Activated CD4-positive, alpha-beta T cell treated with anti-CD3 and anti-CD28 coated beads, Interleukin-2, amount 10 ng/mL, durations not matched to agents 24 days and 14 days (primary cell): ENCODE measurements around the gene HACD3. TPM values are rescaled to one million over a fixed set of nuclear protein-coding genes. Genes with fewer than 3 reads are reported as not detected.
A peak's percentile ranks its signal among the peaks of the same experiment; 100 is the strongest.

Source experiments
- DNase-seq: peaks from one replicate; pipeline ENCODE4 v3.0.0; 2022
- H3K27ac Mint-ChIP-seq: one replicate; pipeline ENCODE4 v1.8.0; 2022; ENCODE audit warnings: mild to moderate bottlenecking, mixed read lengths
- H3K27me3 Mint-ChIP-seq: one replicate; pipeline ENCODE4 v1.8.0; 2022; ENCODE audit warnings: mixed read lengths
- H3K36me3 Mint-ChIP-seq: one replicate; pipeline ENCODE4 v1.8.0; 2022; ENCODE audit warnings: low read depth, mild to moderate bottlenecking, mixed read lengths
- H3K4me1 Mint-ChIP-seq: one replicate; pipeline ENCODE4 v1.8.0; 2021; ENCODE audit warnings: mixed read lengths
- H3K4me3 Mint-ChIP-seq: one replicate; pipeline ENCODE4 v1.8.0; 2022; ENCODE audit warnings: mild to moderate bottlenecking, moderate library complexity, mixed read lengths
- H3K9me3 Mint-ChIP-seq: one replicate; pipeline ENCODE4 v1.8.0; 2021; ENCODE audit warnings: mixed read lengths
- intact Hi-C: fragments of 100-400 bp; cut with micrococcal nuclease; formaldehyde crosslinking; loops from one replicate; pipeline ENCODE4 v1.15.1; 2023
- total RNA-seq: library from RNA; stranded (reverse); gene quantifications from 2 replicates; pipeline ENCODE4 v1.2.3, GENCODE V29; 2022

HACD3 gene
- total RNA-seq, 1 donor from 2014 or later = 39.4 TPM

GRCh38 chr15:65558997-65559760 lies 28.9 kb downstream of the HACD3 start:
- intact Hi-C loops = no loop called here
- Mint-ChIP-seq H3K9me3 (no peaks in the 10 kb centered on the region), H3K36me3 (peaks cover 41% of the 10 kb centered on the region), H3K4me3 (no peak overlapping the region), H3K4me1 (peaks cover 2% of the 10 kb centered on the region), H3K27me3 (no peaks in the 10 kb centered on the region), H3K27ac (no peak overlapping the region)
- DNase-seq = no peak

GRCh38 chr15:65559941-65560340 lies 29.7 kb downstream of the HACD3 start:
- intact Hi-C loops = no loop called here
- no peaks in the 10 kb centered on the region for H3K27me3 Mint-ChIP-seq
- H3K36me3 Mint-ChIP-seq = peaks cover 46% of the 10 kb centered on the region
- peaks cover 2% of the 10 kb centered on the region for H3K4me1 Mint-ChIP-seq
- no peak overlapping the region for H3K27ac Mint-ChIP-seq
- no peaks in the 10 kb centered on the region for H3K9me3 Mint-ChIP-seq
- DNase-seq = no peak
- no peak overlapping the region for H3K4me3 Mint-ChIP-seq

GRCh38 chr15:65561934-65562333 lies 31.7 kb downstream of the HACD3 start:
- peaks cover 49% of the 10 kb centered on the region for H3K36me3 Mint-ChIP-seq
- peaks cover 2% of the 10 kb centered on the region for H3K4me1 Mint-ChIP-seq
- no peak overlapping the region for H3K4me3 Mint-ChIP-seq
- no peak overlapping the region for H3K27ac Mint-ChIP-seq
- no peak for DNase-seq
- intact Hi-C loops = no loop called here
- H3K9me3 Mint-ChIP-seq = no peaks in the 10 kb centered on the region
- no peaks in the 10 kb centered on the region for H3K27me3 Mint-ChIP-seq

GRCh38 chr15:65569728-65570127 lies 39.5 kb downstream of the HACD3 start:
- no peak for DNase-seq
- Mint-ChIP-seq H3K9me3 (no peaks in the 10 kb centered on the region), H3K4me1 (no peaks in the 10 kb centered on the region), H3K27ac (no peak overlapping the region), H3K4me3 (no peak overlapping the region), H3K36me3 (peaks cover 38% of the 10 kb centered on the region), H3K27me3 (no peaks in the 10 kb centered on the region)
- intact Hi-C loops = no loop called here

GRCh38 chr15:65571971-65572370 lies 41.7 kb downstream of the HACD3 start:
- H3K4me3 Mint-ChIP-seq = no peak overlapping the region
- intact Hi-C loops = no loop called here
- H3K9me3 Mint-ChIP-seq = no peaks in the 10 kb centered on the region
- H3K27me3 Mint-ChIP-seq = no peaks in the 10 kb centered on the region
- no peaks in the 10 kb centered on the region for H3K4me1 Mint-ChIP-seq
- H3K36me3 Mint-ChIP-seq = peaks cover 35% of the 10 kb centered on the region
- H3K27ac Mint-ChIP-seq = no peak overlapping the region
- DNase-seq = no peak

- intact Hi-C loops = no loop called here
- H3K36me3 Mint-ChIP-seq = peaks cover 40% of the 10 kb centered on the region
- H3K4me3 Mint-ChIP-seq = no peak overlapping the region
- no peak overlapping the region for H3K27ac Mint-ChIP-seq
- no peak for DNase-seq
- no peaks in the 10 kb centered on the region for H3K9me3 Mint-ChIP-seq
- H3K4me1 Mint-ChIP-seq = peaks cover 2% of the 10 kb centered on the region
- no peaks in the 10 kb centered on the region for H3K27me3 Mint-ChIP-seq
These were observed 46.4 kb downstream of the HACD3 start for GRCh38 chr15:65576664-65577063.

GRCh38 chr15:65577129-65577996 lies 47.1 kb downstream of the HACD3 start:
- no peaks in the 10 kb centered on the region for H3K27me3 Mint-ChIP-seq
- no peak overlapping the region for H3K4me3 Mint-ChIP-seq
- intact Hi-C loops = no loop called here
- no peak for DNase-seq
- peaks cover 45% of the 10 kb centered on the region for H3K36me3 Mint-ChIP-seq
- H3K27ac Mint-ChIP-seq = no peak overlapping the region
- H3K4me1 Mint-ChIP-seq = peaks cover 3% of the 10 kb centered on the region
- no peaks in the 10 kb centered on the region for H3K9me3 Mint-ChIP-seq

- Mint-ChIP-seq H3K27me3 (no peaks in the 10 kb centered on the region), H3K4me1 (peaks cover 18% of the 10 kb centered on the region), H3K36me3 (peaks cover 59% of the 10 kb centered on the region), H3K27ac (peak overlapping the region; percentile 24), H3K9me3 (no peaks in the 10 kb centered on the region), H3K4me3 (no peak overlapping the region)
- no peak for DNase-seq
- intact Hi-C loops = no loop called here
These were observed 48.9 kb downstream of the HACD3 start for GRCh38 chr15:65578904-65579728.

GRCh38 chr15:65579762-65580161 lies 49.5 kb downstream of the HACD3 start:
- Mint-ChIP-seq H3K27ac (no peak overlapping the region), H3K36me3 (peaks cover 65% of the 10 kb centered on the region), H3K27me3 (no peaks in the 10 kb centered on the region), H3K4me3 (no peak overlapping the region), H3K9me3 (no peaks in the 10 kb centered on the region), H3K4me1 (peaks cover 25% of the 10 kb centered on the region)
- intact Hi-C loops = no loop called here
- no peak for DNase-seq

GRCh38 chr15:65580287-65580686 lies 50.0 kb downstream of the HACD3 start:
- peaks cover 25% of the 10 kb centered on the region for H3K4me1 Mint-ChIP-seq
- H3K27me3 Mint-ChIP-seq = no peaks in the 10 kb centered on the region
- H3K36me3 Mint-ChIP-seq = peaks cover 66% of the 10 kb centered on the region
- peak overlapping the region; percentile 35 for H3K27ac Mint-ChIP-seq
- H3K4me3 Mint-ChIP-seq = no peak overlapping the region
- DNase-seq = no peak
- intact Hi-C loops = no loop called here
- no peaks in the 10 kb centered on the region for H3K9me3 Mint-ChIP-seq

GRCh38 chr15:65583701-65584100 lies 53.4 kb downstream of the HACD3 start:
- Mint-ChIP-seq H3K9me3 (no peaks in the 10 kb centered on the region), H3K27ac (peak overlapping the region; percentile 84), H3K4me1 (peaks cover 31% of the 10 kb centered on the region), H3K27me3 (no peaks in the 10 kb centered on the region), H3K36me3 (peaks cover 66% of the 10 kb centered on the region), H3K4me3 (peak overlapping the region; percentile 66)
- intact Hi-C loops = no loop called here
- peak; percentile 91 for DNase-seq

GRCh38 chr15:65584241-65584640 lies 54.0 kb downstream of the HACD3 start:
- peaks cover 30% of the 10 kb centered on the region for H3K4me1 Mint-ChIP-seq
- intact Hi-C loops = no loop called here
- no peaks in the 10 kb centered on the region for H3K27me3 Mint-ChIP-seq
- H3K9me3 Mint-ChIP-seq = no peaks in the 10 kb centered on the region
- H3K27ac Mint-ChIP-seq = peak overlapping the region; percentile 84
- H3K36me3 Mint-ChIP-seq = peaks cover 63% of the 10 kb centered on the region
- no peak for DNase-seq
- H3K4me3 Mint-ChIP-seq = peak overlapping the region; percentile 66

GRCh38 chr15:65587094-65587493 lies 56.8 kb downstream of the HACD3 start:
- no peak overlapping the region for H3K4me3 Mint-ChIP-seq
- H3K36me3 Mint-ChIP-seq = peaks cover 68% of the 10 kb centered on the region
- no peak overlapping the region for H3K27ac Mint-ChIP-seq
- no peaks in the 10 kb centered on the region for H3K27me3 Mint-ChIP-seq
- peaks cover 32% of the 10 kb centered on the region for H3K4me1 Mint-ChIP-seq
- no peaks in the 10 kb centered on the region for H3K9me3 Mint-ChIP-seq
- no peak for DNase-seq
- intact Hi-C loops = no loop called here
